Colonic mucosa (tissue), 4 donors: ENCODE results near the gene SAFB2. TPM values are rescaled to one million over a fixed set of nuclear protein-coding genes. Genes with fewer than 3 reads are reported as not detected.

Experiments used
- DNase-seq: peaks from one replicate; pipeline ENCODE4 v3.0.0-alpha.2; 2020
- H3K27ac ChIP-seq: fragments of 200-600 bp; one replicate; pipeline ENCODE4 v1.8.0; 2021
- H3K27me3 ChIP-seq: fragments of 200-600 bp; one replicate; pipeline ENCODE4 v1.8.0; 2021
- H3K36me3 ChIP-seq: fragments of 200-600 bp; one replicate; pipeline ENCODE4 v1.8.0; 2021
- H3K4me1 ChIP-seq: fragments of 200-600 bp; one replicate; pipeline ENCODE4 v1.8.0; 2021; ENCODE audit warnings: mild to moderate bottlenecking
- H3K4me3 ChIP-seq: fragments of 200-600 bp; one replicate; pipeline ENCODE4 v1.8.0; 2021
- H3K9ac ChIP-seq, 2 donors: one replicate each; pipeline ENCODE4 v1.7.0; 2013; ENCODE audit warnings: control low read depth in 2 of 2, low read depth in 2 of 2, low read length in 2 of 2
- H3K9me3 ChIP-seq: fragments of 200-600 bp; one replicate; pipeline ENCODE4 v1.8.0; 2021
- intact Hi-C: fragments of 100-400 bp; cut with DNase I; formaldehyde crosslinking; loops from one replicate; pipeline ENCODE4 v1.14.1; 2022
- total RNA-seq, 2 donors: library from RNA; stranded (reverse); fragmentation: NEBNext Ultra II Directional in 1 of 2; extraction: Animal tissue kit (Norgen Biotek cat#: 25700) in 1 of 2; gene quantifications; one replicate each; pipeline ENCODE4 v1.2.1, GENCODE V29; 2021
- TF ChIP-seq, protein P1 (sequence below): fragments of 200-600 bp; IDR thresholded peaks from one replicate; pipeline ENCODE4 v1.8.0; 2022; ENCODE audit warnings: antibody characterized with exemption, mild to moderate bottlenecking
- donor health status: healthy.
- donor health status: DM: no; HTN: no; CAD: no.
- donor health status: DM: no; HTN: no; CAD: no.

The SAFB2 gene
- total RNA-seq, 2 donors from 2014 or later, result 46.1 to 108 TPM

DNA sequence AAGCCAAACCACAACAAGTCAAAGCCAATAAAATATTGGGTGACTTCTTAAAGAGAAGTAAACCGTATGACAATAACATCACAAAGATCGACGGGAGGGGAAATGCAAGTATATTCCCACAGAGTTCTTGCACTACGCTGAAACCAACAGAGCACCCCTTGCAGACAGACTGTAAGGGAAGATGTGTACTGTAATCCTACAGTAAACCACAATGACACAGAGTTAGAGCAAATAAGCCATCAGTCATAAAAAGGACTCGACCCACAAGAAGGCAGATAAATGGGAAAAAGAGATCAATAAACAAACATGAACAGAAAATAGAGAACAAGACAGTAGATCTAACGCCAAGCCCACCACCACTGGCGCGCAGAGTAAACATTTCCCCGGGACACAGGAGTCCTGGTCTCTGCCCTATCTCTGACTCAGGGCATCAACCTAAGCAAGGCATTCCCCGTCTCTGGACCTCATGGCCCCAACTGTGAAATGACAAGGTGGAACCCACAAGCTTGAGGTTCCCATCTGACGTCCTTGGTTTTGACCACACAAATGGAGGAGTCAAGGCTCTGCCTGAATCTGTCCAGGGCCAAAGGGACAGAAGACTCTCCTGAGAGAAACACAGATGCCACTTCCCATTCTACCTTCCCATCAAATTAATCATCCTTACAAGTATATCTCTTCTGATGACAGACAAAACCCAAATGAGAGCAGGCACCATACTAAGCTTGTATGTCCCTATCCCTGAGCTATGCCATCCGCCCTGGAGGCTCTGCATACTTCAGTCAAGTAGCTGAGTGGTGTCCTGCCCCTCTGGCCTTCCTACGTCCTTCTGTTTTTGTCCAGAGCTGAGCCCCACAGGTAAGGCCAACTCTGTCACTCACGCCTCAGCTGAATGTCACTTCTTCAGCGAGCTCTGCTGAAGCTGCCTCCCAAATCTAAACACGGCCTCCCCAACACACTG, 15.0 kb downstream of the SAFB2 start:
- Histone ChIP-seq H3K9me3 (no peaks in the 10 kb centered on the region), H3K4me3 (no peak overlapping the region), H3K27ac (no peak overlapping the region), H3K27me3 (no peaks in the 10 kb centered on the region), H3K9ac (no peak overlapping the region), H3K4me1 (no peaks in the 10 kb centered on the region), H3K36me3 (peaks cover 18% of the 10 kb centered on the region)
- DNase-seq, result no peak
- TF ChIP-seq, protein P1, sequence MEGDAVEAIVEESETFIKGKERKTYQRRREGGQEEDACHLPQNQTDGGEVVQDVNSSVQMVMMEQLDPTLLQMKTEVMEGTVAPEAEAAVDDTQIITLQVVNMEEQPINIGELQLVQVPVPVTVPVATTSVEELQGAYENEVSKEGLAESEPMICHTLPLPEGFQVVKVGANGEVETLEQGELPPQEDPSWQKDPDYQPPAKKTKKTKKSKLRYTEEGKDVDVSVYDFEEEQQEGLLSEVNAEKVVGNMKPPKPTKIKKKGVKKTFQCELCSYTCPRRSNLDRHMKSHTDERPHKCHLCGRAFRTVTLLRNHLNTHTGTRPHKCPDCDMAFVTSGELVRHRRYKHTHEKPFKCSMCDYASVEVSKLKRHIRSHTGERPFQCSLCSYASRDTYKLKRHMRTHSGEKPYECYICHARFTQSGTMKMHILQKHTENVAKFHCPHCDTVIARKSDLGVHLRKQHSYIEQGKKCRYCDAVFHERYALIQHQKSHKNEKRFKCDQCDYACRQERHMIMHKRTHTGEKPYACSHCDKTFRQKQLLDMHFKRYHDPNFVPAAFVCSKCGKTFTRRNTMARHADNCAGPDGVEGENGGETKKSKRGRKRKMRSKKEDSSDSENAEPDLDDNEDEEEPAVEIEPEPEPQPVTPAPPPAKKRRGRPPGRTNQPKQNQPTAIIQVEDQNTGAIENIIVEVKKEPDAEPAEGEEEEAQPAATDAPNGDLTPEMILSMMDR, result no peak
- intact Hi-C loops, result no loop called here

DNA sequence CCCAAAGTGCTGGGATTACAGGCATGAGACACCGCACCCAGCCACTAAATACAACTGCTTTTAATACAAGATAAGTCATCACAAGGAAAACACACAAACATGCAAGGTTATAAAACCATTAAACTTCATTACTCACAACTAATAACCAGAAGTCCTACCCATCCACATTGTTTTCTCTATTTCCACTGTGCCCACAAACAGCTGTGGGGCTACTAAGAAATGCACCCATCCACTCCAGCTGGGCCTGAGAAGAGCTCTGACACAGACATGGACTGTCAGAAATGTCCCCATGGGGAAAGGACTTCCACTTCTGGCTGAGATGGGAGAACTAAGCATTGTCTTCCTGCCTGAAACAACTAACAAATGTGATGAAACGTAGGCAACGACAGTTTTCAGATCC, 17.2 kb downstream of the SAFB2 start:
- H3K27ac ChIP-seq, result no peak overlapping the region
- no peaks in the 10 kb centered on the region for H3K27me3 ChIP-seq
- H3K36me3 ChIP-seq, result peaks cover 18% of the 10 kb centered on the region
- H3K4me1 ChIP-seq, result no peaks in the 10 kb centered on the region
- no peak overlapping the region for H3K9ac ChIP-seq
- TF ChIP-seq, protein P1, result no peak
- DNase-seq, result no peak
- H3K9me3 ChIP-seq, result no peaks in the 10 kb centered on the region
- intact Hi-C loops, result no loop called here
- no peak overlapping the region for H3K4me3 ChIP-seq

DNA sequence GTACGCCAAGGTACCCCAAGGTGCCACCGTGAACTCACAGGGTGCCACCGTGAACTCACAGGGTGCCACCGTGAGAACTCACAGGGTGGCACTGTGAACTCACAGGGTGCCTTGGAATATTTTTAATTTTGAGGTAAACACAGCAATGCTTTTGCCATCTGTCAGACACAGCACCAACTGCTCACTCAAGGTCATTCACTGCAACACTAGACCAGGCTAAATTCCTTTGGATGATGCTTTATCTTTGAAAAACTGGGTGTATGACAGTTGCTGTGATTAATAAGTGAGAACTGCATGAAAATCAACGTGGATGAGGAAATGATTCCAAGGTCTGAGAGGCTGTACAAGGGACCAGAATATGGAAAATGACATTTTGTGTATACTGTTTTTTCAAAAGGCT, 18.9 kb downstream of the SAFB2 start:
- H3K4me1 ChIP-seq, result no peaks in the 10 kb centered on the region
- TF ChIP-seq, protein P1, result no peak
- intact Hi-C loops, result no loop called here
- H3K9me3 ChIP-seq, result no peaks in the 10 kb centered on the region
- no peak overlapping the region for H3K9ac ChIP-seq
- no peaks in the 10 kb centered on the region for H3K27me3 ChIP-seq
- H3K27ac ChIP-seq, result no peak overlapping the region
- no peak overlapping the region for H3K4me3 ChIP-seq
- peaks cover 18% of the 10 kb centered on the region for H3K36me3 ChIP-seq
- no peak for DNase-seq

DNA sequence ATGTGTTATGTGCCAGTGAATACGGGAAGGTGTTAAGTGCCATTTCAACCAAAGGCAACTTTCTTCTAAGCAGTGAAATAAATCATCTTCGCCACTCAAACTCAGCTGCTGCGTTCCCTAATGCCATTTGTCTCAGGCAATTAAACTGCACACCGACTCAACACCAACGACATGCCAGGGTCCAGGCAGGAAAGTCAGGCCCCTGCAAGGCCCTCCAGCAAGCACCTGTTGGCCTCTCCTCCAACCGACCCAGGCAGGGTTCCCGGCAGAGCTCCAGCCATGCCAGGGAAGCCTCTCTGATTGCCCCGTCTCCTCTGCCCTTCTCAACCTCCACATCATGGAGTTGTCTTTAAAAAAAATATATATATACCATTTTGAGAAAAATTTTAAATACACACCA, 21.8 kb downstream of the SAFB2 start:
- DNase-seq, result no peak
- H3K9ac ChIP-seq, result no peak overlapping the region
- no peaks in the 10 kb centered on the region for H3K9me3 ChIP-seq
- TF ChIP-seq, protein P1, result no peak
- H3K4me1 ChIP-seq, result no peaks in the 10 kb centered on the region
- H3K36me3 ChIP-seq, result peaks cover 35% of the 10 kb centered on the region
- no peaks in the 10 kb centered on the region for H3K27me3 ChIP-seq
- H3K27ac ChIP-seq, result no peak overlapping the region
- intact Hi-C loops, result no loop called here
- no peak overlapping the region for H3K4me3 ChIP-seq

DNA sequence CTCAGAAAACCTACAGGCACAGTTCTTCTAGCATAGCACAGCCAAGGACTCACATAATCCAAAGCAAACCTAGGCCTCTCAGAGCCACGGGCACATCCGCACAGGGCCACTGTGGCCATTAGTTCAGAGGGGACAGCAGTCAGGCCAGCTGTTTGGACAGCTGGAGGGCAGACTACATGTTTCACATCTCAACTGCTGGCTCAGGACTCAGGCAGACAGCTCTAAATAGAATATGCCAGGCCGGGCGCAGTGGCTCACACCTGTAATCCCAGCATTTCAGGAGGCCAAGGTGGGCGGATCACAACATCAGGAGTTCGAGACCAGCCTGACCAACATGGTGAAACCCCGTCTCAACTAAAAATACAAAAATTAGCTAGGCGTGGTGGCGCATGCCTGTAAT, 26.8 kb downstream of the SAFB2 start:
- Histone ChIP-seq H3K27me3 (no peaks in the 10 kb centered on the region), H3K4me3 (no peak overlapping the region), H3K36me3 (peaks cover 33% of the 10 kb centered on the region), H3K4me1 (no peaks in the 10 kb centered on the region), H3K27ac (no peak overlapping the region), H3K9ac (no peak overlapping the region), H3K9me3 (no peaks in the 10 kb centered on the region)
- DNase-seq, result no peak
- TF ChIP-seq, protein P1, result no peak
- intact Hi-C loops, result no loop called here
